K562 (cell line): ENCODE results near the gene NBPF4. TPM values are rescaled to one million over a fixed set of nuclear protein-coding genes. Genes with fewer than 3 reads are reported as not detected.

Experiments used
- ATAC-seq: fragments of 200-7000 bp; cut with Tn5 transposase; 3 replicates; pipeline ENCODE4 v1.9.1; 2020; ENCODE audit warnings: moderate library complexity
- BruUV-seq: library from RNA; stranded (reverse); fragments of 400-500 nt; replicated peaks from 2 replicates; lab custom pipeline; 2021; lab: Mats Ljungman, UMichigan
- CTCF ChIA-PET: fragments of 300-600 bp; formaldehyde crosslinking; extraction: SDS; loops from one replicate; lab custom pipeline; 2021; ENCODE audit warnings: low intra/inter-chr PET ratio; lab: Yijun Ruan, JAX
- POLR2A ChIA-PET: fragments of 300-600, 350-650 bp; sonication (Branson Sonifier 250); formaldehyde crosslinking; extraction: SDS; loops from one replicate; lab custom pipeline; 2021; ENCODE audit warnings: antibody characterized with exemption, inconsistent platforms; lab: Yijun Ruan, JAX
- DNase-seq, 4 experiments: peaks; one replicate each; pipeline versions ENCODE4 v3.0.0 to v3.0.0-alpha.2; 2011 to 2018; ENCODE audit warnings: low spot score in 3 of 4, mixed read lengths in 3 of 4; ENCODE audit errors: extremely low read depth in 1 of 4
- FAIRE-seq: peaks from 2 replicates; lab custom pipeline; 2011; peaks lifted over from hg19 to GRCh38; lab: Jason Lieb, UNC
- H2AFZ ChIP-seq: 2 replicates; pipeline ENCODE4 v1.6.0; 2011; ENCODE audit warnings: low read depth, low read length, control low read depth, inconsistent platforms
- H3K27ac ChIP-seq: fragments of 200-600 bp; 3 replicates; pipeline ENCODE4 v1.8.0; 2011; ENCODE audit warnings: low read depth, mild to moderate bottlenecking, control low read depth, inconsistent platforms, low read length, moderate library complexity, mixed read lengths; ENCODE audit errors: extremely low read depth
- H3K27me3 ChIP-seq, 2 experiments: fragments of 300-600 bp in 1 of 2; 2 replicates in 1 of 2; 3 replicates in 1 of 2; pipeline versions ENCODE4 v1.6.0 to v1.8.0; 2011; ENCODE audit warnings: inconsistent platforms in 2 of 2, low read length in 2 of 2, mild to moderate bottlenecking in 1 of 2, mixed read lengths in 1 of 2, moderate library complexity in 1 of 2; ENCODE audit not compliant: control insufficient read depth in 2 of 2, insufficient read depth in 2 of 2
- H3K36me3 ChIP-seq: fragments of 300-600 bp; 3 replicates; pipeline ENCODE4 v1.8.0; 2011; ENCODE audit warnings: mild to moderate bottlenecking, low read length, inconsistent platforms; ENCODE audit not compliant: control insufficient read depth, insufficient read depth
- H3K4me1 ChIP-seq, 2 experiments: fragments of 200-600 bp in 1 of 2; replicated peaks in 1 of 2; 2 replicates in 1 of 2; 3 replicates in 1 of 2; pipeline versions ENCODE4 v1.5.1 to v1.8.0; 2011; ENCODE audit warnings: inconsistent platforms in 2 of 2, low read length in 2 of 2, mild to moderate bottlenecking in 1 of 2, mixed read lengths in 1 of 2, moderate library complexity in 1 of 2; ENCODE audit not compliant: control insufficient read depth in 2 of 2, insufficient read depth in 2 of 2
- H3K4me2 ChIP-seq: 2 replicates; pipeline ENCODE4 v1.6.1; 2011; ENCODE audit warnings: low read length, control low read depth, inconsistent platforms, mixed read lengths; ENCODE audit not compliant: insufficient read depth
- H3K4me3 ChIP-seq: fragments of 200-600 bp; sonication (generic), shearing (Covaris generic); 2 replicates; pipeline ENCODE4 v1.5.1; 2016; ENCODE audit warnings: control low read depth, inconsistent platforms
- H3K79me2 ChIP-seq: fragments of 200-600 bp; 3 replicates; pipeline ENCODE4 v1.8.0; 2011; ENCODE audit warnings: low read length, inconsistent platforms; ENCODE audit not compliant: control insufficient read depth, insufficient read depth
- H3K9ac ChIP-seq, 2 experiments: 2 replicates each; pipeline versions ENCODE4 v1.6.0 to v1.6.1; 2011; ENCODE audit warnings: low read depth in 2 of 2, low read length in 2 of 2, control low read depth in 1 of 2, inconsistent platforms in 1 of 2, mild to moderate bottlenecking in 1 of 2, mixed read lengths in 1 of 2; ENCODE audit not compliant: insufficient read depth in 1 of 2
- H3K9me1 ChIP-seq: one replicate; pipeline ENCODE4 v1.6.0; 2011; ENCODE audit warnings: inconsistent platforms, mild to moderate bottlenecking, low read length, moderate library complexity; ENCODE audit not compliant: control insufficient read depth, insufficient read depth
- H3K9me3 ChIP-seq: replicated peaks from 2 replicates; pipeline ENCODE4 v1.5.1; 2011; ENCODE audit warnings: low read depth, low read length, inconsistent platforms; ENCODE audit not compliant: control insufficient read depth, insufficient read depth
- H4K20me1 ChIP-seq: replicated peaks from 2 replicates; pipeline ENCODE4 v1.6.1; 2011; ENCODE audit warnings: low read length, inconsistent platforms, mixed read lengths; ENCODE audit not compliant: control insufficient read depth, insufficient read depth
- CAMTA2 ChIP-seq: fragments of 250-450 bp; sonication (Bioruptor Pico); conservative IDR thresholded peaks from 2 replicates; pipeline ENCODE4 v1.5.1; 2022
- FOXM1 ChIP-seq, 2 experiments: fragments of 450-650 bp in 1 of 2; sonication (generic) in 1 of 2; formaldehyde crosslinking in 1 of 2; IDR thresholded peaks; 2 replicates each; pipeline versions ENCODE4 v1.6.1 to v1.9.0; 2017 to 2022; ENCODE audit warnings: low read depth in 2 of 2, mild to moderate bottlenecking in 2 of 2, missing genetic modification reagents in 1 of 2, moderate library complexity in 1 of 2
- MAFK ChIP-seq: IDR thresholded peaks from 2 replicates; pipeline ENCODE4 v1.6.1; 2011; ENCODE audit warnings: low read length, improper control_type of control experiment
- MTA1 ChIP-seq: fragments of 450-650 bp; IDR thresholded peaks from 2 replicates; pipeline ENCODE4 v1.6.1; 2017; ENCODE audit warnings: borderline replicate concordance
- NCOR1 ChIP-seq: fragments of 450-650 bp; IDR thresholded peaks from 2 replicates; pipeline ENCODE4 v1.6.1; 2016; ENCODE audit warnings: mild to moderate bottlenecking, moderate library complexity
- SAFB2 ChIP-seq: fragments of 200-400 bp; formaldehyde crosslinking; IDR thresholded peaks from 2 replicates; pipeline ENCODE4 v1.6.1; 2018; ENCODE audit warnings: borderline replicate concordance, low read length, low read depth, moderate library complexity; ENCODE audit not compliant: severe bottlenecking
- SMARCE1 ChIP-seq: fragments of 450-650 bp; IDR thresholded peaks from 2 replicates; pipeline ENCODE4 v1.7.1; 2016; ENCODE audit warnings: mild to moderate bottlenecking
- SRSF3 ChIP-seq: fragments of 200-400 bp; formaldehyde crosslinking; IDR thresholded peaks from 2 replicates; pipeline ENCODE4 v1.6.1; 2016; ENCODE audit warnings: mild to moderate bottlenecking, low read length, moderate library complexity; ENCODE audit not compliant: insufficient read depth
- ZNF347 ChIP-seq: fragments of 450-650 bp; formaldehyde crosslinking; IDR thresholded peaks from 2 replicates; pipeline ENCODE4 v1.4.0; 2020; ENCODE audit warnings: low read depth, mild to moderate bottlenecking, moderate library complexity
- ZNF41 ChIP-seq: fragments of 250-450 bp; sonication (Bioruptor Pico); conservative IDR thresholded peaks from 2 replicates; pipeline ENCODE4 v1.4.0; 2020; ENCODE audit warnings: mild to moderate bottlenecking
- ZNF830 ChIP-seq: fragments of 250-450 bp; sonication (Bioruptor Pico); IDR thresholded peaks from 2 replicates; pipeline ENCODE4 v1.5.0; 2021; ENCODE audit warnings: mild to moderate bottlenecking
- WGBS: fragments of 100-300 bp; shearing (Covaris generic); methylation state at CpG from one replicate; pipeline ENCODE4 v1.1.6; 2016; ENCODE audit warnings: low coverage, mixed read lengths; ENCODE audit not compliant: insufficient coverage; ENCODE audit errors: missing lambda C conversion rate; 5-methylcytosine and 5-hydroxymethylcytosine counted together
- in situ Hi-C: fragments of 300-500 bp; cut with MboI; formaldehyde crosslinking; loops from 4 replicates; pipeline ENCODE4 v1.15.0; 2018; ENCODE audit warnings: inconsistent platforms, mixed read lengths
- intact Hi-C: fragments of 100-400 bp; cut with micrococcal nuclease; formaldehyde crosslinking; loops from 2 replicates; pipeline ENCODE4 v1.14.2; 2022
- polyA plus RNA-seq, 8 experiments: library from polyadenylated mRNA; depleted of rRNA in 4 of 8; stranded (reverse) in 5 of 8; unstranded in 3 of 8; fragments of >200 nt; fragmentation: Nextera tagmentation in 2 of 8; fragmentation: Illumina TruSeq in 1 of 8; extraction: Ambion mirVana in 2 of 8; extraction: Trizol in 1 of 8; gene quantifications; 2 replicates each; pipeline versions ENCODE4 v1.2.1 to v1.2.3, GENCODE V29; 2011 to 2014; ENCODE audit warnings: inconsistent platforms in 1 of 8, missing spikeins in 1 of 8
- total RNA-seq, 7 experiments: library from RNA; depleted of rRNA in 6 of 7; stranded (reverse); fragments of >200 nt in 6 of 7; fragmentation: Illumina TruSeq in 2 of 7; extraction: Trizol in 2 of 7; gene quantifications; 2 replicates each; pipeline versions ENCODE4 v1.2.1 to v1.2.3, GENCODE V29; 2011 to 2021; ENCODE audit warnings: low replicate concordance in 1 of 7
- TF ChIP-seq, protein P1 (sequence below): sonication (generic); formaldehyde crosslinking; IDR thresholded peaks from 2 replicates; pipeline ENCODE4 v1.8.0; 2022; ENCODE audit warnings: mild to moderate bottlenecking, missing genetic modification reagents
- TF ChIP-seq, protein P2 (sequence below): fragments of 250-450 bp; sonication (Bioruptor Pico); IDR thresholded peaks from 2 replicates; pipeline ENCODE4 v1.5.0; 2020; ENCODE audit warnings: mild to moderate bottlenecking, borderline replicate concordance
- TF ChIP-seq, protein P3 (sequence below): fragments of 450-650 bp; formaldehyde crosslinking; IDR thresholded peaks from 2 replicates; pipeline ENCODE4 v1.4.0; 2020; ENCODE audit warnings: mild to moderate bottlenecking
- TF ChIP-seq, protein P4 (sequence below): fragments of 150-350 bp; IDR thresholded peaks from 2 replicates; pipeline ENCODE4 v1.6.1; 2014; ENCODE audit warnings: low read depth, mild to moderate bottlenecking, low read length, borderline replicate concordance

NBPF4 gene
- total and polyA plus RNA-seq, 9 of the 15 experiments (the other 6 are each of a cell fraction or from before 2014, with no cell fraction given), result 3.6 to 10.4 (median 5.9) TPM

DNA sequence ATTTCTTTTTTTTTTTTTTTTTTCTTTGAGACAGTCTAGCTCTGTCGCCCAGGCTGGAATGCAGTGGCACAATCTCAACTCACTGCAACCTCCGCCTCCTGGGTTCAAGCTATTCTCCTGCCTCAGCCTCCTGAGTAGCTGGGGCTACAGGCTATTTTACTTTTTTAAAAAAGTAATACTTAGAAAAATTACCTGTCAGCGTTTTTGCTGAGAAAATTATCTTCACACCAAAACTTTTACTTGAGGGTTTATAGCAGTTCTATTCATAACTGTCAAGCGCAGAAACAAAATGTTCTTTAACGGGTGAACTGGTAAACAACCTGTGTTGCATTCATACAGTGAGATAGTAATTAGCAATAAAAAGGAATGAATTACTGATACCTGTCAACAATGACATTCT is 42.2 kb downstream of the NBPF4 start:
- Histone ChIP-seq H3K27me3 (no peaks in the 10 kb centered on the region), H3K79me2 (peaks cover 23% of the 10 kb centered on the region), H3K4me1 (peaks cover 11 to 12% of the 10 kb centered on the region in 2 experiments; a peak in 4 of 5 replicates), H3K4me3 (no peak overlapping the region), H2AFZ (no peak overlapping the region), H3K9me3 (no peaks in the 10 kb centered on the region), H4K20me1 (no peaks in the 10 kb centered on the region), H3K36me3 (peaks cover 11% of the 10 kb centered on the region; the same call in 2 of the 3 replicates), H3K27ac (no peak overlapping the region), H3K9ac (no peak overlapping the region), H3K9me1 (no peaks in the 10 kb centered on the region), H3K4me2 (no peak overlapping the region)
- in situ Hi-C loops, result loop anchor here (25.0 kb wide), 1 partner anchor 261 kb away; the partner anchor contains the start of gene NBPF6
- POLR2A ChIA-PET, result interaction anchor here (1.0 to 2.7 kb wide), 4 partner anchors 8 to 15 kb away, joined by 3 to 18 read pairs (median 6); no protein-coding TSS in a partner anchor
- CTCF ChIA-PET, result no interaction called here
- FAIRE-seq, result no peak
- BruUV-seq, result no TSS peak
- ATAC-seq, result no peak
- no peak for DNase-seq
- intact Hi-C loops, result no loop called here
- 75% methylated on average over 5 of the region's 5 CpGs for WGBS
- TF ChIP-seq, protein P1, sequence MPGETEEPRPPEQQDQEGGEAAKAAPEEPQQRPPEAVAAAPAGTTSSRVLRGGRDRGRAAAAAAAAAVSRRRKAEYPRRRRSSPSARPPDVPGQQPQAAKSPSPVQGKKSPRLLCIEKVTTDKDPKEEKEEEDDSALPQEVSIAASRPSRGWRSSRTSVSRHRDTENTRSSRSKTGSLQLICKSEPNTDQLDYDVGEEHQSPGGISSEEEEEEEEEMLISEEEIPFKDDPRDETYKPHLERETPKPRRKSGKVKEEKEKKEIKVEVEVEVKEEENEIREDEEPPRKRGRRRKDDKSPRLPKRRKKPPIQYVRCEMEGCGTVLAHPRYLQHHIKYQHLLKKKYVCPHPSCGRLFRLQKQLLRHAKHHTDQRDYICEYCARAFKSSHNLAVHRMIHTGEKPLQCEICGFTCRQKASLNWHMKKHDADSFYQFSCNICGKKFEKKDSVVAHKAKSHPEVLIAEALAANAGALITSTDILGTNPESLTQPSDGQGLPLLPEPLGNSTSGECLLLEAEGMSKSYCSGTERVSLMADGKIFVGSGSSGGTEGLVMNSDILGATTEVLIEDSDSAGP (CRISPR knock-in tag), result no peak
- TF ChIP-seq ZNF830, result no peak
- no peak for TF ChIP-seq NCOR1
- no peak for TF ChIP-seq ZNF347 (CRISPR knock-in tag)
- no peak for TF ChIP-seq CAMTA2 (CRISPR knock-in tag)
- TF ChIP-seq, protein P2, sequence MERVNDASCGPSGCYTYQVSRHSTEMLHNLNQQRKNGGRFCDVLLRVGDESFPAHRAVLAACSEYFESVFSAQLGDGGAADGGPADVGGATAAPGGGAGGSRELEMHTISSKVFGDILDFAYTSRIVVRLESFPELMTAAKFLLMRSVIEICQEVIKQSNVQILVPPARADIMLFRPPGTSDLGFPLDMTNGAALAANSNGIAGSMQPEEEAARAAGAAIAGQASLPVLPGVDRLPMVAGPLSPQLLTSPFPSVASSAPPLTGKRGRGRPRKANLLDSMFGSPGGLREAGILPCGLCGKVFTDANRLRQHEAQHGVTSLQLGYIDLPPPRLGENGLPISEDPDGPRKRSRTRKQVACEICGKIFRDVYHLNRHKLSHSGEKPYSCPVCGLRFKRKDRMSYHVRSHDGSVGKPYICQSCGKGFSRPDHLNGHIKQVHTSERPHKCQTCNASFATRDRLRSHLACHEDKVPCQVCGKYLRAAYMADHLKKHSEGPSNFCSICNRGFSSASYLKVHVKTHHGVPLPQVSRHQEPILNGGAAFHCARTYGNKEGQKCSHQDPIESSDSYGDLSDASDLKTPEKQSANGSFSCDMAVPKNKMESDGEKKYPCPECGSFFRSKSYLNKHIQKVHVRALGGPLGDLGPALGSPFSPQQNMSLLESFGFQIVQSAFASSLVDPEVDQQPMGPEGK (CRISPR knock-in tag), result no peak
- TF ChIP-seq, protein P3, sequence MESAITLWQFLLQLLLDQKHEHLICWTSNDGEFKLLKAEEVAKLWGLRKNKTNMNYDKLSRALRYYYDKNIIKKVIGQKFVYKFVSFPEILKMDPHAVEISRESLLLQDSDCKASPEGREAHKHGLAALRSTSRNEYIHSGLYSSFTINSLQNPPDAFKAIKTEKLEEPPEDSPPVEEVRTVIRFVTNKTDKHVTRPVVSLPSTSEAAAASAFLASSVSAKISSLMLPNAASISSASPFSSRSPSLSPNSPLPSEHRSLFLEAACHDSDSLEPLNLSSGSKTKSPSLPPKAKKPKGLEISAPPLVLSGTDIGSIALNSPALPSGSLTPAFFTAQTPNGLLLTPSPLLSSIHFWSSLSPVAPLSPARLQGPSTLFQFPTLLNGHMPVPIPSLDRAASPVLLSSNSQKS (CRISPR knock-in tag), result no peak
- no peak for TF ChIP-seq MTA1
- TF ChIP-seq SMARCE1, result no peak
- TF ChIP-seq, protein P4, sequence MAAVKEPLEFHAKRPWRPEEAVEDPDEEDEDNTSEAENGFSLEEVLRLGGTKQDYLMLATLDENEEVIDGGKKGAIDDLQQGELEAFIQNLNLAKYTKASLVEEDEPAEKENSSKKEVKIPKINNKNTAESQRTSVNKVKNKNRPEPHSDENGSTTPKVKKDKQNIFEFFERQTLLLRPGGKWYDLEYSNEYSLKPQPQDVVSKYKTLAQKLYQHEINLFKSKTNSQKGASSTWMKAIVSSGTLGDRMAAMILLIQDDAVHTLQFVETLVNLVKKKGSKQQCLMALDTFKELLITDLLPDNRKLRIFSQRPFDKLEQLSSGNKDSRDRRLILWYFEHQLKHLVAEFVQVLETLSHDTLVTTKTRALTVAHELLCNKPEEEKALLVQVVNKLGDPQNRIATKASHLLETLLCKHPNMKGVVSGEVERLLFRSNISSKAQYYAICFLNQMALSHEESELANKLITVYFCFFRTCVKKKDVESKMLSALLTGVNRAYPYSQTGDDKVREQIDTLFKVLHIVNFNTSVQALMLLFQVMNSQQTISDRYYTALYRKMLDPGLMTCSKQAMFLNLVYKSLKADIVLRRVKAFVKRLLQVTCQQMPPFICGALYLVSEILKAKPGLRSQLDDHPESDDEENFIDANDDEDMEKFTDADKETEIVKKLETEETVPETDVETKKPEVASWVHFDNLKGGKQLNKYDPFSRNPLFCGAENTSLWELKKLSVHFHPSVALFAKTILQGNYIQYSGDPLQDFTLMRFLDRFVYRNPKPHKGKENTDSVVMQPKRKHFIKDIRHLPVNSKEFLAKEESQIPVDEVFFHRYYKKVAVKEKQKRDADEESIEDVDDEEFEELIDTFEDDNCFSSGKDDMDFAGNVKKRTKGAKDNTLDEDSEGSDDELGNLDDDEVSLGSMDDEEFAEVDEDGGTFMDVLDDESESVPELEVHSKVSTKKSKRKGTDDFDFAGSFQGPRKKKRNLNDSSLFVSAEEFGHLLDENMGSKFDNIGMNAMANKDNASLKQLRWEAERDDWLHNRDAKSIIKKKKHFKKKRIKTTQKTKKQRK, result no peak
- no peak for TF ChIP-seq SRSF3
- peak; percentile 77; the same call in 1 of the 2 replicates for TF ChIP-seq MAFK
- no peak for TF ChIP-seq SAFB2
- no peak for TF ChIP-seq FOXM1 (IDR thresholded peaks at IDR 0.05; ENCODE audit: low read depth)
- no peak for TF ChIP-seq FOXM1 (CRISPR knock-in tag; IDR thresholded peaks at IDR 0.05; ENCODE audit: low read depth)
- TF ChIP-seq ZNF41, result no peak
